Ishikawa (cell line): ENCODE measurements around the gene IL1RL1.

ENCODE experiments used
- CEBPB ChIP-seq: IDR thresholded peaks from 2 replicates; pipeline ENCODE4 v1.6.1; 2012
- CREB1 ChIP-seq: IDR thresholded peaks from 2 replicates; pipeline ENCODE4 v1.6.1; 2012; ENCODE audit warnings: low read depth
- EGR1 ChIP-seq: IDR thresholded peaks from 2 replicates; pipeline ENCODE4 v1.6.1; 2012
- EP300 ChIP-seq: IDR thresholded peaks from 2 replicates; pipeline ENCODE4 v1.6.1; 2012; ENCODE audit warnings: borderline replicate concordance
- FOXM1 ChIP-seq: IDR thresholded peaks from 2 replicates; pipeline ENCODE4 v1.6.1; 2012; ENCODE audit warnings: low read depth, borderline replicate concordance
- MAX ChIP-seq: IDR thresholded peaks from 2 replicates; pipeline ENCODE4 v1.6.1; 2012
- NFIC ChIP-seq: IDR thresholded peaks from 2 replicates; pipeline ENCODE4 v1.6.1; 2012
- RAD21 ChIP-seq: IDR thresholded peaks from 2 replicates; pipeline ENCODE4 v1.6.1; 2012; ENCODE audit warnings: low read depth
- REST ChIP-seq: IDR thresholded peaks from 2 replicates; pipeline ENCODE4 v1.6.1; 2012; ENCODE audit warnings: low read depth, mild to moderate bottlenecking
- TAF1 ChIP-seq: IDR thresholded peaks from 2 replicates; pipeline ENCODE4 v1.6.1; 2012; ENCODE audit warnings: low read depth, mild to moderate bottlenecking
- TCF12 ChIP-seq: IDR thresholded peaks from 2 replicates; pipeline ENCODE4 v1.6.1; 2012; ENCODE audit warnings: low read depth
- TEAD4 ChIP-seq: IDR thresholded peaks from 2 replicates; pipeline ENCODE4 v1.6.1; 2012
- USF1 ChIP-seq: IDR thresholded peaks from 2 replicates; pipeline ENCODE4 v1.6.1; 2012
- YY1 ChIP-seq: IDR thresholded peaks from 2 replicates; pipeline ENCODE4 v1.6.1; 2012; ENCODE audit warnings: low read depth
- ZBTB7A ChIP-seq: IDR thresholded peaks from 2 replicates; pipeline ENCODE4 v1.6.1; 2012; ENCODE audit warnings: low read depth

The IL1RL1 gene

GRCh38 chr2:102296449-102296848 lies 14.9 kb upstream of the IL1RL1 start:
- TF ChIP-seq MAX (no peak), TEAD4 (no peak), YY1 (no peak), TAF1 (no peak), EGR1 (no peak), FOXM1 (no peak), CREB1 (no peak), CEBPB (no peak), USF1 (no peak), TCF12 (no peak), EP300 (no peak), REST (no peak)

GRCh38 chr2:102297891-102298290 lies 13.5 kb upstream of the IL1RL1 start:
- no peak for TF ChIP-seq MAX
- no peak for TF ChIP-seq TEAD4
- TF ChIP-seq CREB1 = no peak
- TF ChIP-seq EP300 = no peak
- TF ChIP-seq TAF1 = no peak
- TF ChIP-seq FOXM1 = no peak
- TF ChIP-seq USF1 = no peak
- TF ChIP-seq TCF12 = no peak
- no peak for TF ChIP-seq YY1
- no peak for TF ChIP-seq CEBPB
- no peak for TF ChIP-seq RAD21
- TF ChIP-seq EGR1 = no peak
- no peak for TF ChIP-seq REST
- TF ChIP-seq NFIC = no peak
- no peak for TF ChIP-seq ZBTB7A

GRCh38 chr2:102301867-102302362 lies 9.4 kb upstream of the IL1RL1 start:
- TF ChIP-seq RAD21 = no peak
- no peak for TF ChIP-seq ZBTB7A
- no peak for TF ChIP-seq EGR1
- no peak for TF ChIP-seq TAF1
- TF ChIP-seq YY1 = no peak
- no peak for TF ChIP-seq CREB1
- TF ChIP-seq FOXM1 = no peak
- no peak for TF ChIP-seq CEBPB
- no peak for TF ChIP-seq REST
- no peak for TF ChIP-seq TCF12
- TF ChIP-seq EP300 = no peak
- no peak for TF ChIP-seq MAX
- TF ChIP-seq NFIC = no peak
- no peak for TF ChIP-seq TEAD4
- no peak for TF ChIP-seq USF1

- TF ChIP-seq FOXM1 (no peak), MAX (no peak), RAD21 (no peak), EGR1 (no peak), TCF12 (no peak), ZBTB7A (no peak), REST (no peak), EP300 (no peak), CREB1 (no peak)
Observed at GRCh38 chr2:102302458-102302857, 8.9 kb upstream of the IL1RL1 start.
